ENCODE data around the gene NEMP2. TPM values are rescaled to one million over a fixed set of nuclear protein-coding genes. Genes with fewer than 3 reads are reported as not detected.

Gene NEMP2
- total and polyA plus RNA-seq, 2 of the 4 experiments (the other 2 are of a cell fraction) = 1.1 to 1.3 TPM

GRCh38 chr2:190572246-190572645 is 37.7 kb upstream of the NEMP2 start:
- intact Hi-C loops (cut with micrococcal nuclease) (no loop called here), in situ Hi-C loops (cut with MboI; ENCODE audit: low sequenced_read_pairs) (no loop called here), dilution Hi-C loops (cut with HindIII; ENCODE audit: low sequenced_read_pairs, unreplicated experiment) (no loop called here)
- Histone ChIP-seq H4K91ac (ENCODE audit: insufficient read depth, low read depth, low read length) (no peak overlapping the region), H2AK5ac (ENCODE audit: low read depth, low read length) (no peak overlapping the region), H2AK9ac (replicated peaks; ENCODE audit: low read depth, low read length, poor library complexity) (no peak overlapping the region), H3K14ac (replicated peaks; ENCODE audit: low read depth, low read length) (no peak overlapping the region), H2AFZ (replicated peaks; ENCODE audit: low read length, poor library complexity) (no peak overlapping the region), H2BK120ac (ENCODE audit: low read depth, low read length) (no peak overlapping the region), H3K79me1 (ENCODE audit: low read depth in 1 of 2, low read length in 2 of 2) (no peaks in the 10 kb centered on the region), H3K4ac (ENCODE audit: low read depth, low read length) (no peak overlapping the region), H4K5ac (ENCODE audit: low read depth, low read length) (no peak overlapping the region), H3K4me2 (ENCODE audit: low read depth, low read length) (no peak overlapping the region), H3K9me1 (ENCODE audit: insufficient read depth, low read length) (no peaks in the 10 kb centered on the region), H2BK20ac (ENCODE audit: low read depth, low read length) (no peak overlapping the region), H3K4me3 (ENCODE audit: insufficient read depth, low read depth, low read length) (no peak overlapping the region), H3K27me3 (ENCODE audit: control insufficient read depth, insufficient read depth, low read length) (peaks cover 2% of the 10 kb centered on the region), H4K20me1 (ENCODE audit: insufficient read depth, low read length) (no peaks in the 10 kb centered on the region), H3K27ac (ENCODE audit: insufficient read depth, low read length) (no peak overlapping the region), H3K56ac (ENCODE audit: extremely low read depth, insufficient read depth, low read length) (no peak overlapping the region), H2BK15ac (ENCODE audit: low read depth, low read length) (no peak overlapping the region), H2BK5ac (ENCODE audit: low read depth, low read length, poor library complexity, severe bottlenecking) (no peak overlapping the region), H4K8ac (ENCODE audit: low read depth in 2 of 2, low read length in 2 of 2) (no peak overlapping the region), H3K23ac (ENCODE audit: low read depth, low read length) (no peak overlapping the region), H3K18ac (ENCODE audit: low read depth, low read length) (no peak overlapping the region), H3K4me1 (ENCODE audit: control insufficient read depth, insufficient read depth, low read length) (no peaks in the 10 kb centered on the region; the same call in 1 of the 2 replicates), H3K9me3 (ENCODE audit: control insufficient read depth, insufficient read depth, low read length) (peaks cover 5% of the 10 kb centered on the region; the same call in 1 of the 2 replicates), H3K36me3 (ENCODE audit: control insufficient read depth, insufficient read depth, low read length) (no peaks in the 10 kb centered on the region), H3K9ac (ENCODE audit: low read depth, low read length) (no peak overlapping the region)
- ATAC-seq (ENCODE audit: low read depth) (no peak), DNase-seq (no peak)
- TF ChIP-seq CTCF (conservative IDR thresholded peaks at IDR 0.05; ENCODE audit: low read depth, low read length) (no peak), CHD1 (IDR thresholded peaks at IDR 0.05; ENCODE audit: low read depth, low read length) (no peak)
- POLR2A ChIA-PET (ENCODE audit: unreplicated experiment) = no interaction called here
- BruUV-seq (replicated peaks) = no TSS peak
- CTCF ChIA-PET = no interaction called here
